Fibroblast of mammary gland (primary cell): ENCODE measurements around the gene EMILIN3.
A peak's percentile ranks its signal among the peaks of the same experiment; 100 is the strongest.

Source experiments
- DNase-seq: peaks from one replicate; pipeline ENCODE4 v3.0.0-alpha.2; 2010; ENCODE audit warnings: low read depth
- H3K4me3 ChIP-seq: 2 replicates; pipeline ENCODE4 v1.5.1; 2011; ENCODE audit warnings: low read depth, mild to moderate bottlenecking, low read length, moderate library complexity; ENCODE audit not compliant: control insufficient read depth
- TF ChIP-seq, protein P1 (sequence below): conservative IDR thresholded peaks from 2 replicates; pipeline ENCODE4 v1.5.1; 2011; ENCODE audit warnings: low read depth, low read length, inconsistent platforms; ENCODE audit not compliant: control insufficient read depth, insufficient read depth

Gene EMILIN3

GRCh38 chr20:41392295-41392694 lies 25.7 kb upstream of the EMILIN3 start:
- no peak overlapping the region for H3K4me3 ChIP-seq
- TF ChIP-seq, protein P1, sequence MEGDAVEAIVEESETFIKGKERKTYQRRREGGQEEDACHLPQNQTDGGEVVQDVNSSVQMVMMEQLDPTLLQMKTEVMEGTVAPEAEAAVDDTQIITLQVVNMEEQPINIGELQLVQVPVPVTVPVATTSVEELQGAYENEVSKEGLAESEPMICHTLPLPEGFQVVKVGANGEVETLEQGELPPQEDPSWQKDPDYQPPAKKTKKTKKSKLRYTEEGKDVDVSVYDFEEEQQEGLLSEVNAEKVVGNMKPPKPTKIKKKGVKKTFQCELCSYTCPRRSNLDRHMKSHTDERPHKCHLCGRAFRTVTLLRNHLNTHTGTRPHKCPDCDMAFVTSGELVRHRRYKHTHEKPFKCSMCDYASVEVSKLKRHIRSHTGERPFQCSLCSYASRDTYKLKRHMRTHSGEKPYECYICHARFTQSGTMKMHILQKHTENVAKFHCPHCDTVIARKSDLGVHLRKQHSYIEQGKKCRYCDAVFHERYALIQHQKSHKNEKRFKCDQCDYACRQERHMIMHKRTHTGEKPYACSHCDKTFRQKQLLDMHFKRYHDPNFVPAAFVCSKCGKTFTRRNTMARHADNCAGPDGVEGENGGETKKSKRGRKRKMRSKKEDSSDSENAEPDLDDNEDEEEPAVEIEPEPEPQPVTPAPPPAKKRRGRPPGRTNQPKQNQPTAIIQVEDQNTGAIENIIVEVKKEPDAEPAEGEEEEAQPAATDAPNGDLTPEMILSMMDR = no peak
- DNase-seq = no peak

- H3K4me3 ChIP-seq = no peak overlapping the region
These were observed 25.0 kb upstream of the EMILIN3 start for GRCh38 chr20:41391587-41392001.

GRCh38 chr20:41390889-41391288 lies 24.3 kb upstream of the EMILIN3 start:
- TF ChIP-seq, protein P1 = no peak
- no peak overlapping the region for H3K4me3 ChIP-seq
- no peak for DNase-seq

More at GRCh38 chr20:41391587-41392001, 25.0 kb upstream of the EMILIN3 start:
- no peak for DNase-seq
- TF ChIP-seq, protein P1 = no peak

DNA sequence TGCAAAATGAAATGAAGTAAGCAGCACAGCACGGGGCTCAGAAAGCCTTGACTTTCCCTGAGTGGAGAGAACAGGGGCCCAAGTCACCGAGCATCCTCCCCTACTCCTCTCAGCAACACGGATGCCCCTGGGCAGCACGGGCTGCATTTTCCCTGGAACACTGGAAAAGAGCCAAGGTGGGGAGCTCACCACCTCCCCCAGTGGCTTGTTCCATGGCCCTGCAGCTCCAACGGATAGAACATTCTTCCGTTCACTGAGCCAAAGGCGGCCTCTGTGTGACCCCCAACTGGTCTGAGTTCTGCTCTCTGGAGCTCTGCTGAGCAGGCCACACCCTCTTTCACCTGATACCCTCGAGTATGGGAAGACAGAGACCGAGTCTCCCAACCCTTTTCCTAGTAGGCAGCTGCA lies 20.8 kb upstream of the EMILIN3 start:
- no peak for DNase-seq
- TF ChIP-seq, protein P1 = no peak
- no peak overlapping the region for H3K4me3 ChIP-seq

DNA sequence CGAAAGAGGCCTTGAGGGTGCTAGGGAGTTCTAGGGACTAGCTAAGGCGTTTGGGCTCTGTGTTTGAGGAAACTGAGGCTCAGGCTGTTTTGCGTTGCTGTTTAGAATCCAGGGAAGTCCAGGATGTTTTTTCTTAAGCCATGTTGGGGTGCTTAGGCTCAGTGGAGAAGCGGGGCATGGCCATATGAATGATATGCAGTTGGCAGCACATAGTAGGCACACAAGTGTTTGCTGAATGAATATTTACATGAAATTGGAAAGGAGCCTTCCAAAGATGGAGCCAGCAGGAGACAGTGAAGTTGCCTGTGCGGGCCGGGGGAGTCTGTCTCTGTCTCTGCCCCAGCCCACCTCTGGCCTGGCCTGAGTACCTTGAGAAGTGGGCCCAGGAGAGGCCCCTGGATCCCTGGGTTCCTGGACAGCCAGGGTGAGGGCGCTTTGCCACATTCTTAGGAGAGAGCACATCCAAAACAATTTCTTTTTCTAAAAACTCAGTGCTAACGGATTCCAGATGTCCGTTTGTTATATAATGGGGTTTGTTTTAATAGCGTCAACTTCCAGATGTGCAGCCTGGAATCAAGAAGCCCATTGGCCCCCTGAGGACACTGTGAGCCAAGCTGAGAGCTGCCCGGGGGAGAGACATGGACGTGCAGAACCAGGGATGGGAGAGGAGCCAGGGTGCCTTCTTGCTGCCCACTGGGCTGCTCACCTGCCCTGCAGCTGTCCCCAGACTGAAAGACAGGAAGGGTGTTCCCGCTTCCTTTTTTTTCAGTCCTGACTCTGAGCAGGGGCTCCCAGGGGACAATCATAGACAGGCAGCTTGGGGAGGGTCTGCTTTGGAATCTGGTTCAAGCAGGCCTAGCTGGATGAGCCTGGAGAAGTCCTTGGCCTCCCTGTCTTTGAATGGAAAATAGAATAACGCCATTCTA lies 20.1 kb upstream of the EMILIN3 start:
- TF ChIP-seq, protein P1 = no peak
- DNase-seq = peak; percentile 75
- no peak overlapping the region for H3K4me3 ChIP-seq

- no peak for DNase-seq
- TF ChIP-seq, protein P1 = no peak
- no peak overlapping the region for H3K4me3 ChIP-seq
These were observed 16.2 kb upstream of the EMILIN3 start for GRCh38 chr20:41382791-41383305.
